Measurements from ENCODE around the gene ARHGEF7.

GRCh38 chr13:111179908-111180760 lies 65.0 kb downstream of the ARHGEF7 start:
- TF ChIP-seq GATA2 (IDR thresholded peaks at IDR 0.05; ENCODE audit: low read depth, low read length) (no peak), GATA3 (IDR thresholded peaks at IDR 0.05; ENCODE audit: low read depth, low read length) (no peak)

Data from SH-SY5Y (cell line).